NCI-H1105 treated with DMSO at 0.1 percent for 48 hours (cell line): ENCODE measurements around the gene SGPP1.
"Not testable (repeated sequence)": the region's sequence is repeated elsewhere in the genome, so short reads cannot be mapped to it uniquely, and the experiment has no call there.

Experiments used
- DNase-seq: peaks from one replicate; lab custom pipeline; 2025; lab: John Stamatoyannopoulos, UW

Gene SGPP1, protein sequence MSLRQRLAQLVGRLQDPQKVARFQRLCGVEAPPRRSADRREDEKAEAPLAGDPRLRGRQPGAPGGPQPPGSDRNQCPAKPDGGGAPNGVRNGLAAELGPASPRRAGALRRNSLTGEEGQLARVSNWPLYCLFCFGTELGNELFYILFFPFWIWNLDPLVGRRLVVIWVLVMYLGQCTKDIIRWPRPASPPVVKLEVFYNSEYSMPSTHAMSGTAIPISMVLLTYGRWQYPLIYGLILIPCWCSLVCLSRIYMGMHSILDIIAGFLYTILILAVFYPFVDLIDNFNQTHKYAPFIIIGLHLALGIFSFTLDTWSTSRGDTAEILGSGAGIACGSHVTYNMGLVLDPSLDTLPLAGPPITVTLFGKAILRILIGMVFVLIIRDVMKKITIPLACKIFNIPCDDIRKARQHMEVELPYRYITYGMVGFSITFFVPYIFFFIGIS

GRCh38 chr14:63727736-63728728 lies at the start of gene SGPP1:
Gene SGPP1, minus strand, starts transcription at chr14:63728065. Its CDS starts 121 bp downstream, at chr14:63727944.
- peak; percentile 64 for DNase-seq

GRCh38 chr14:63777024-63777423 lies 49.2 kb upstream of the SGPP1 start:
- DNase-seq, result no peak

- DNase-seq, result peak; percentile 26
Observed at GRCh38 chr14:63773504-63773903, 45.6 kb upstream of the SGPP1 start.

GRCh38 chr14:63770187-63770807 lies 42.4 kb upstream of the SGPP1 start:
- no peak for DNase-seq

GRCh38 chr14:63766611-63767010 lies 38.7 kb upstream of the SGPP1 start:
- DNase-seq, result no peak

DNA sequence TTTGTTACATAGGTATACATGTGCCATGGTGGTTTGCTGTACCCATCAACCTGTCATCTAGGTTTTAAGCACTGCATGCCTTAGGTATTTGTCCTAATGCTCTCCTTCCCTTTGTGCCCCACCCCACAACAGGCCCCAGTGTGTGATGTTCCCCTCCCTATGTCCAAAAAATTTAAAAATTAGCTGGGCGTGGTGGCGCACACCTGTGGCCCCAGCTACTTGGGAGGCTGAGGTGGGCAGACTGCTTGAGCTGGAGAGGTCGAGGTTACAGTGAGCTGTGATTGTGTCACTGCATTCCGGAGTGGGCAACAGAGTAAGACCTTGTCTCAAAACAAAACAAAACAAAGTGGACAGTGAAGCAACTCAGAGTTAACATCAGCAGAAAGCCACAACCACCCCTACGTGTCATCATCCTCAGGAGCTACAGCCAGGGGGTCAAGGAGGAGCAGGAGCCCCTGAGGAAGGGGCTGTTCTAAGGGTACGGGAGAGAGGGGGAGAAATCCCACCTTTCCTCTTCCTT lies 36.8 kb upstream of the SGPP1 start:
- DNase-seq, result no peak

GRCh38 chr14:63764103-63764502 lies 36.2 kb upstream of the SGPP1 start:
- no peak for DNase-seq

DNA sequence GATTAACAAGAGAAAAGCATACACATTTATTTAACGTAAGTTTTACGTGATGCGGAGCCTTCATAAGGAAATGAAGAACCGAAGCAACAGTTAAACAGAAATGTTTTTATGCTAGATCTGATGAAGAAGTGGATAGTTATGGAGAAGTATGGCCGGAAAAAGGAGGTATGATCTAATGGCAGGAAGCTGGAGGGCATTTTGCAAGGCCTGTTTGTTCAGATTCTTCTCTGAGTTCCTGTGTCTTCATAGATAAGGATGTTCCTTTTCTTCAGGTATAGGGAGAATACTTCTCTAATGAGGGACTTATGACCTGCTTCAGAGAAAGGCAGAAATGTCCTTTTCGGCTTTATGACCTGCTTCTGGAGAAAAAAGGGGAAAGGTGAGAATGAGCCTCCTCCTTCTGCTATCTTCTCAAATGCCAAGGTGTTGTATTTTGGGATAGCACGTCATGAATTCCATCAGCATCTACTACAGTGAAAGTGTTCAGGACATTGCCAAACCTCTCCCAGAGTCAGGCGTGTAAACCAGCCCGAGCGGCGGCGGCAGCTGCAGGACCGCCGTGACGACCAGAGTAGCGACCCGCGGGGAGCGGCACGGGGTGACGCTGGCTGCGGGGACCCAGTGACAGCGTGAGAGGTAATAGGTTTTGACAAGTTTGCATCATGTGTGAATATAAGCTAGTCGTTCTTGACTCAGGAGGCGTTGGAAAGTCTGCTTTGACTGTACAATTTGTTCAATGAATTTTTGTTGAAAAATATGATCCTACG lies 33.7 kb upstream of the SGPP1 start:
- no peak for DNase-seq

GRCh38 chr14:63760014-63760413 lies 32.1 kb upstream of the SGPP1 start:
- DNase-seq, result no peak

DNA sequence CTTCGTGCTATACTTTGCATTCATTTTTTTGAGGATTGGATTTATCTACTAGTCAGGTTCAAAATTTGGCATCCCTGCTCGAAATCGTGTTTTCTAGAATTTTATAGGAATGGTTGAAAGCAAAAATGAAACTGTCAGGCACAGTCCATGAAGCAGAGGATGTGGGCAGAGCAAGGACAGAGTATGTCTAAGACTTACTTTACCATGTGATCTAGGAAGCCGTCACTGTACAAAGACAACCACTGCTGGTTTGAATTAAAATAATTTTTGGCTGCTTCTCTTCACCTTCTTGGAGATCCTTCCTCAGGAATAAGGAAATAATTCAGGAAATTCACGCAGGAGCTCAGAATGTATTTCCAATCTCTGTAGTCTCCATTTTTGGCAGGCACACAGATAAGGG lies 31.6 kb upstream of the SGPP1 start:
- no peak for DNase-seq

DNA sequence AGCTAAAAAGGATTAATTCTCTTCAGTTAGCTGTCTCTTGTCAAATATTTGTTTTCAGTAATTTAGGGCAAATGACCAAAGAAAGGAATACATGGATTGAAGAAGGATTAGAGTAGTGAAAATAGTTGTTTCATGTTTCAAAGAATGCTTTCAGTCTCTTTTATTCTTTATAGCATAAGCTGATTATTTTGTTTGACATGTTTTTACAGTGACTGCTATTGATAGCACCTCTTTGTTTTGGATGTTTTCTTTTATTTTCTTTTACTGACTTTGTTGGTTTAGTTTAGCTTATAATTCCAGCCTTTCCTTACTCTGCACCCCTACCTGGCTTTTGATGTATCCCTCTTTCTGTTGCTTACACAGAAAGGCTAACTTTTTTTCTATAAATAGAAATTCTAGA lies 29.3 kb upstream of the SGPP1 start:
- DNase-seq, result no peak

GRCh38 chr14:63752449-63753169 lies 24.7 kb upstream of the SGPP1 start:
- DNase-seq, result no peak

DNA sequence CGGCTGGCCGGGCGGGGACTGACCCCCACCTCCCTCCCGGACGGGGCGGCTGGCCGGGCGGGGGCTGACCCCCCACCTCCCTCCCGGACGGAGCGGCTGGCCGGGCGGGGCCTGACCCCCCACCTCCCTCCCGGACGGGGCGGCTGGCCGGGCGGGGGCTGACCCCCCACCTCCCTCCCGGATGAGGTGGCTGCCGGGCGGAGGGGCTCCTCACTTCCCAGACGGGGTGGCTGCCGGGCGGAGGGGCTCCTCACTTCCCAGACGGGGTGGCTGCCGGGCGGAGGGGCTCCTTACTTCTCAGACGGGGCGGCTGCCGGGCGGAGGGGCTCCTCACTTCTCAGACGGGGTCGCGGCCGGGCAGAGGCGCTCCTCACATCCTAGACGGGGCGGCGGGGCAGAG lies 23.2 kb upstream of the SGPP1 start:
- DNase-seq, result not testable (repeated sequence)

- DNase-seq, result no peak
Observed at GRCh38 chr14:63747846-63748245, 20.0 kb upstream of the SGPP1 start.

GRCh38 chr14:63745858-63746425 lies 18.1 kb upstream of the SGPP1 start:
- no peak for DNase-seq

GRCh38 chr14:63745272-63745671 lies 17.4 kb upstream of the SGPP1 start:
- DNase-seq, result no peak

- DNase-seq, result no peak
Observed at GRCh38 chr14:63737582-63738006, 9.7 kb upstream of the SGPP1 start.

DNA sequence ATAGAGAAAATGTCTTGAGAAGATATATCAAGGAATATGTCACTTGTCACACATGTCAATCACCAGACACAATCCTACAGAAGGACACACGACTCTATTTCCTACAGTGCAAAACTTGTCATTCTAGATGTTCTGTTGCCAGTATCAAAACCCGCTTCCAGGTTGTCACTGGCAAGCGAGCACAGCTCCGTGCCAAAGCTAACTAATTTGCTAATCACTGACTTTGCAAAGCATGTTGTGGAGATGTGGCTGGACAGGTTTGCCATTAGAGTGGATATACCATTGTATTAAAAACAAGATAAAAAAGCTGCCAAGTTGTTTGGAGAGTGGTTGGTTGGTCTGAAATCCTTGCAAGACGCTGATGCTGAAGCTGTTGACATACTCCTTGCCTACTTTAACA lies 7.9 kb upstream of the SGPP1 start:
- no peak for DNase-seq

- no peak for DNase-seq
Observed at GRCh38 chr14:63730659-63731058, 2.8 kb upstream of the SGPP1 start.

GRCh38 chr14:63727231-63727735 lies 582 bp downstream of the SGPP1 start:
- DNase-seq, result peak; percentile 44
